ENCODE measurements around the gene PLEKHD1.
"Not testable (repeated sequence)": the region's sequence is repeated elsewhere in the genome, so short reads cannot be mapped to it uniquely, and the experiment has no call there.

The PLEKHD1 gene

DNA sequence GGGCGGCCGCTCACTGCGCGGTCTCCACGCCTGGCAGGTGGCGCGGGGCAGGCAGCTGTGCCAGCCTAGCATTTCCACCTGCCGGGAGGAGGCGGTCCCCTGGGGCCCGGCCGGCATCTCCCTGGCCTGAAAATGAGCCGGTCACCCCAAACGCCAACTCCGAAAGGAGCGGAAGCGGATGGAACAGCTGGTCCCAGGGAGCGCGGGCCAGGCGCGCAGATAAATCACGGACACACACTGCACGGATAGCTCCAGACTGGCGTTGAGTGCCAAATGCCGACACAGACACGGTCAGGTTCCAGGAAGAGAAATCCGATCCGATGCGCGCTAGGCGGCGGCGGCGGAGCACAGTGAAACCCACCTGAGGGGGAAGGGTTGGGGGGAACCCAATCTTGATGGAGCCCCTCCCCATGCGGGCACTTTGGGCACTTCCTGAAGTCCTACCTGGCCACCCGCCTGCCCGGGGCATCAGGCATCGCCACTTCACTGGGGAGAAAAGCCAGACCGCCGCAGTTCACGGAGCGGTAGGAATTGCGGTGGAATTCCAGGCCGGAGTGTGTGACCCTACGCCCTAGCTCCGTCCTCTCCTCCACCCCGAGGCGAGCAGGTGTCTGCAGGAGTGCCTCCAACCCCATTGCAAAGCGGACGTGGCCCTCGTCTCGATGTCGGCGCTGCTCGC lies 624 bp upstream of the PLEKHD1 start:
- no peak for DNase-seq

- no peak for DNase-seq
Observed at GRCh38 chr14:69485315-69485660, 760 bp downstream of the PLEKHD1 start.

DNA sequence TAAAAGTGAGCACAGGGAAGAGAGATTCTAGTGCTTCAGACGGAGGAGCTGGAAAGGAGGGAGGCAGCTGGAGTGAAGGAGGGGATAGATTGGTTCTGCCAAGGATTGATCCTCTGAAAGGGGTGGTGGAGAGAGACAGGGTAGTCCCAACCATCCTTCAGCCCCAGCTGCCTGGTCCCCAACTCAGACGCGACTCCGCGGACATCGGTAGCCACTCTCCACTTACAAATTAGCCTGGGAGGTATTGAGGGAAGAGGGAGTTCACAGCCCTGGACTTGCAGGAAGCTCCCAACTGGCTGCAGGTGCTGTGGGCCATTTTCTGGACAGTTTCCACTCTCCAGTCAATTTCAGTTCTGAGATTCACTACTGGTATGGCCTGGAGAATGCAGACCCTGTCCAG lies 1.2 kb downstream of the PLEKHD1 start:
- DNase-seq, result no peak

DNA sequence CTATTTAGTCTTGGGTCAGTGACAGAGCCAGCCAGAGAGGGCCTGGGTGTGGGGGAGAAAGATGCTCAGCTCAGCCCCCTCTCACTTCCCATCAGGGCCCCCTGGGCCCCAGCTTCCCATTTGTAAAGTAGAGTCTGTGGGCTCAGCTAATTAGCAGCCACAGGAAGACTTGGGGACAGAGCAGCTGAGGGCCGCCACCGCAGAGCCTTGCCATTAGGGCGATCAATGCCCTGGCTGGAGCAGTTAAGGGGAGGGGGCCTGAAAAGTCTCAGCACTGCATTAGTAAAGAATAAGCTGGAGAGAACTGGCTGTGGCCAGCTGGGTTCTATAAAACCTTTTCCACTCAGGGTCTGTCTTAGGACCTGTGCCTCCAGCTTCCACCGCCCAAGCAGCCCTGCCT lies 2.7 kb downstream of the PLEKHD1 start:
- DNase-seq, result no peak

GRCh38 chr14:69487771-69488170 lies 3.2 kb downstream of the PLEKHD1 start:
- no peak for DNase-seq

GRCh38 chr14:69489495-69489894 lies 5.0 kb downstream of the PLEKHD1 start:
- no peak for DNase-seq

GRCh38 chr14:69490219-69490918 lies 5.8 kb downstream of the PLEKHD1 start:
- DNase-seq, result no peak

GRCh38 chr14:69491193-69491592 lies 6.7 kb downstream of the PLEKHD1 start:
- no peak for DNase-seq

- no peak for DNase-seq
Observed at GRCh38 chr14:69493038-69493437, 8.5 kb downstream of the PLEKHD1 start.

DNA sequence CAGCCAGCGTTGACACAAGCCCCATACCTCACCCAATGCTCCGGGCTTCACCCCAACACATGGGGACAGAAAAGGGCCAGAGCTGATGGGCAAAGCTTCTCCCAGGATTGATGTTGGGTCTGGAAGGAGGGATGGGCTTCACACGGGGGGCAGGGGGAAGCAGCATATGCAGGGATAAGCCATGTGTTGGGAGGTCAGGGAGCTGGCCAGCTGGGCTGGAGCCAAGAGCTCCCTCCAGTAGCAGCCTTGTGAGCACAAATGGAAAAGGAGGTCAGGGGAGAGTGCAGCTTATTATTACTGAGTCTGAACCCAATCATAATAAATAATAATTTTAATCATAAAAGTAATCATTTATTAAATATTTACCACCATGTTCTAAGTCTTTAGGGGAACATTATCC lies 9.3 kb downstream of the PLEKHD1 start:
- no peak for DNase-seq

- DNase-seq, result no peak
Observed at GRCh38 chr14:69495341-69495921, 10.9 kb downstream of the PLEKHD1 start.

DNA sequence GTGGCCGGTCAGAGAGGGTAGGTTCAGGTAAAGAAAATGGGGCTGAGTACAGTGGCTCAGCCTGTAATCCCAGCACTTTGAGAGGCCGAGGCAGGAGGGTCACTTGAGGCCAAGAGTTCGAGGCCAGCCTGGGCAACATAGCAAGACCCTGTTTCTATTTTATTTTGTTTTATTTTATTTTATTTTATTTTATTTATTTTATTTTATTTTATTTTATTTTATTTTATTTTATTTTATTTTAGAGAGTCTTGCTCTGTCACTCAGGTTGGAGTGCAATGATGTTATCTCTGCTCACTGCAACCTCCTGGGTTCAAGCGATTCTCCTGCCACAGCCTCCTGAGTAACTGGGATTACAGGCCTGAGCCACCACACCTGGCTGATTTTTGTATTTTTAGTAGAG lies 13.3 kb downstream of the PLEKHD1 start:
- DNase-seq, result not testable (repeated sequence)

DNA sequence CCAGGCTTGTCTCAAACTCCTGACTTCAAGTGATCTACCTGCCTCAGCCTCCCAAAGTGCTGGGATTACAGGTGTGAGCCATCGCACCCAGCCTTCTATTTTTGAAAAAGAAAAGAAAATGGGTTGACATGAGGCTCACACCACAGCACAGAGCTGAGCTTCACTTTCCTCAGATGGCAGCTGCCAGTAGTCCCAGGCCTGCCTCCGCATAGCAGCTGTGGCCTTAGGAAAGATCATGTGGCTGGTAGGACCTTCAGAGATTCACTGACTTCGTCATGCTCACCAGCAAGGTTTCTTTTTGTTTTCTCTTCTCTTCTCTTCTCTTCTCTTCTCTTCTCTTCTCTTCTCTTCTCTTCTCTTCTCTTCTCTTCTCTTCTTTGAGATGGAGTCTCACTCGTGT lies 13.8 kb downstream of the PLEKHD1 start:
- not testable (repeated sequence) for DNase-seq

DNA sequence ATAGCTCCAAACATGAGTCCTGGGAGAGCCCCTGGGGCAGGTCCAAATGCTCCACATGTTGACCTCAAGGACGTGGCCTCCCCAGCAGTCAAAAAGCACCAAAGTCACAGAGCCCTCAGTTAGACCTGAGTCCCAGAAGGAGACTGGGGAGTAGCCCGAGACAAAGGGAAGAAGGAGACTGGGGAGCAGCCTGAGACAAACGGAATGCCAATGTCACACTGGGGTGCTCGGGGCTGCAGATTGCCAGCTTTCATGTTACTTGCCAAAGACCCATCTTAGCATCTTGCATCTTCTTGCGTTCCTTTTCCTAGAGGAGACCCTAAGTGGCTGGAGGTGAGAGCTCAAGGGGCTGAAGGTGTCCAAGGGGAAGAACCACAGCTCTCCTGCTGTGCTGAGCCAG lies 14.9 kb downstream of the PLEKHD1 start:
- DNase-seq, result no peak

DNA sequence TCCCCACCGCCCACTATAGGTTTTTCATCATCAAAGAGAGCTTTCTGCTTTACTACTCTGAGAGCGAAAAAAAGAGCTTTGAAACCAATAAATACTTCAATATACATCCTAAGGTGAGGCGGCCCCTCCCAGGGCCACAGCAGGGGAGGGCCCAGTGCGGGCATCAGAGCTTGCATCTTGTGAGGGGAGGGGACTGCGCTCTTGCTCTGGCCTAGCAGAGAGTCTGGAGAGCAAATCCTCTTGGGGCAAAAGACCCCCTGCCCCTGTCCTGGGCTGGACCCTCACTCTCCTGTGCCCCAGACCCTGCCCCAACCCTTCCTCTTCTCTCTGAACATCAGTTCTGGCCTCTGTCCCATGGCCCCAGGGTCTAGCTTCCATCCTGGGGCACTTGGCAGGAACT lies 15.6 kb downstream of the PLEKHD1 start:
- no peak for DNase-seq

- no peak for DNase-seq
Observed at GRCh38 chr14:69500736-69501135, 16.2 kb downstream of the PLEKHD1 start.

DNA sequence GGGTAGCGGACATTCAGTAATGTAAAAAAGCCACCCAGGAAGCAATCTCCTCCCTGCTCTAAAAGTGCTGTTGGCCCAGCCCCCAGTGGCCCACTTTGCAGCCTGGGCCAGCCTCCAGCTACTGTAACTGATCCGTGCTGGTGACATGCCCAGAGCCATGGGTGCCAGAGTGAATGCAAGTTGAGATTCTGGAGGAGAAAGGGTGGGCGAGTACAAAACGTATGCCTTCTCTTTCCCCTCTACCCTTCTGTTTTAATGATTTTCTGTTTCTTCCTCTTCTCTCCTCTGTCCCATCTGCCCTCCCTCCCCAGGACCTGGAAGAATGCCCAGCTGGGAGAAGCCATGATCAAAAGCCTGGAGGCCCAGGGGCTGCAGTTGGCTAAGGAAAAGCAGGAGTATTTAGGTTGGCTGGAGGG lies 16.9 kb downstream of the PLEKHD1 start:
- DNase-seq, result no peak

DNA sequence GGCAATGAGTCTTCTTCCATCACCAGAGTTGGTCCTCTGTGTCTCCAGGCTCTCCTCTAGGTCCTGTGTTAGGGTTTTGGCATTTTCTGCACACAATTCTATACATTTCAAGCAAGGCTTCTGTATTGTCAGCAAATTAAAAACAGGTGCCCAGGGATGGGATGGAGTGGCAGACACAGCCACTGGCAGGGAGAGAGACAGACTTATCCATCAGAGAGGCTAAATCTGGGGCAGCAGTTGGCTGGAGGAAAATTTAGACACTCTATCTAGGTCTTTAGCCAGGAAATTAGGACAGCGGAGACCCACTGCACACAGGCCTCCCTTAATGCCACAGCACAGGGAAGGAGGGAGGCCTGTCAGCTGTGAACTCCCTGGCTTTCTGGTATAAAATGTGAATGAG lies 20.2 kb downstream of the PLEKHD1 start:
- DNase-seq, result no peak

GRCh38 chr14:69505338-69506240 lies 21.1 kb downstream of the PLEKHD1 start:
- DNase-seq, result no peak

- no peak for DNase-seq
Observed at GRCh38 chr14:69506241-69506595, 21.7 kb downstream of the PLEKHD1 start.

- no peak for DNase-seq
Observed at GRCh38 chr14:69518289-69519101, 34.0 kb downstream of the PLEKHD1 start.
